ENCODE data around the gene GADD45B.
"Not testable (repeated sequence)": the region's sequence is repeated elsewhere in the genome, so short reads cannot be mapped to it uniquely, and the experiment has no call there.

GADD45B gene

DNA sequence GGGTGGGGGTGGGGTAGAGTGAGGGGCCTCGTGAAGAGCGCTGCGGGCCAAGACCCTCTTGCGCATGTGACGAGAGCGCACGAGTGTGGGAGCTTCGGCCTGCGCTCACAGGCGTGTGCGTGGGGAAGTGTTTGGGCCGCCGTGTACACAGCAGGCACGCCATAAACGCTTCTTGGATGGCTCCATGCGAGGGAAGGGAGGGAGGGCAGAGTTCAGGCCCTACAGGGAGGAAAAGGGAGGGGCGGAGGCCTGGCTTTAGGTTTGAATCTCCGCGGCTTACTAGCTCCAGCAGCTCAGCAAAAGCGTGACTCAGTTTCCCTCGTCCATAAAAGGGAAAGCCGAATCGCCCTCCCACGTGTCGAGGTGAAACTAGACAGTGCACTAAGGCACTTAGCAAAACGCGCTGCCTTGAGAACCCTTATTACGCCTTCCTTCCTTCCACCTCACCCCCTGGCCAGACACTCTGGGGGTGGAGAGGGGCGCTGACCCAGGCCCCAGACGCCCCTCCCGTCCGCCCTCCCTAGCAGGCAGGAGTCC lies 12.5 kb downstream of the GADD45B start:
- DNase-seq (ENCODE audit: low read depth) = no peak

DNA sequence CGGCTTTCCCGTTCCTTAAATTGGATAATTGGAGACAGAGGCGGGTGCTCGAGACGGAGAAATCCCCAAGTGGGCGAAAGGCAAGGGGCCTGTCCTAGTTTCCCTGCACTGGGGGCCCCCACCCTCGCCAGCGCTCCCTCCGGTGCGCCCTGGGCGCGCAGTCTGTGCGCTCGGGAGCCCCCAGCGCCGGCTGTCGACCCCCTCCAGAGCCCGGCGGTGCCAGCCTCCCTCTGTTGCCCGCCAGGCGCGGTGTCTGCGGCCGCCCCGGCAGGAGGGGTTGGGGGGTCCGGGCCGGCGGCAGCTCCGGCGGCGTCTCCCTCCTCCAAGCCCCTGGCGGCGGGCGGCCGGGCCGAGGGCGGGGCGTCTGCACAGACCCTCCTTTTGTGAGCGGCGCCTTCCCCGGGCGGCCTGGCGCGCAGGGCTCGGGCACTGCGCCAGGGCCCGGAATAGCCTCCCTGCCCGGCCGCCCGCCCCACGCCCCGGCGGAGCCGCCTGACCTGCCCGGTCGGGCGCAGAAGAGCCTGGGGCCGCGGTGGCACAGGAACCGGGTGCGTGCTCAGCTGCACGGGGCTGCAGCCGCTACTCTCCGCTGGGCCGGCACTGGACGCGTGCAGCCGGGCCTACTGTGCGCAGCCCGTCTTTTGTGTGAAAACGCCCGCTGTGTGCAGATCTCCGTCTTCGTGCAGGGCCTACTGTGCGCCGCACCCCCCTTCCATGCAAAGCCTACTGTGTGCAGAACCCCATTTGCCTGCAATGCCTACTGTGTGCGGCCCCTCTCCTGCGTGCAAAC lies 13.2 kb downstream of the GADD45B start:
- peak; percentile 58 for DNase-seq (ENCODE audit: low read depth)

DNA sequence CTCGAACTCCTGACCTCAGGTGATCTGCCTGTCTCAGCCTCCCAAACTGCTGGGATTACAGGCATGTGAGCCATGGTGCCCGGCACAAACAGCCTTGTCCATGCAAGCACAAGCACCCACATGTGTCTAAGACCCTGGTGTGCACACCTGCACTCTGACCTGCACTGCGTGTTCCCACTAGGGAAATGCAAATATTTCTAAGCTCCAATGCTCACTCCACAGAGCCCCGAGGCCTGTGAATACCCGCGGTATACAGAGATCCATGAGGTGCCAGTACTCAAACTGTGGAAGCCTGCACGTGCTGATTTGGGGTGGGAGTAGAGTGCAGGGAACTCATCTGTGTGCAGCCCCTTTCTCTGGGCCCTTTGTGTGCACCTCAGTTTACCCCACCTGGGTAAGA lies 14.7 kb downstream of the GADD45B start:
- DNase-seq (ENCODE audit: low read depth) = no peak

GRCh38 chr19:2491130-2491801 lies 15.3 kb downstream of the GADD45B start:
- DNase-seq (ENCODE audit: low read depth) = peak; percentile 95

- DNase-seq (ENCODE audit: low read depth) = no peak
These were observed 16.9 kb downstream of the GADD45B start for GRCh38 chr19:2492870-2493269.

GRCh38 chr19:2493448-2493847 lies 17.5 kb downstream of the GADD45B start:
- DNase-seq (ENCODE audit: low read depth) = not testable (repeated sequence)

DNA sequence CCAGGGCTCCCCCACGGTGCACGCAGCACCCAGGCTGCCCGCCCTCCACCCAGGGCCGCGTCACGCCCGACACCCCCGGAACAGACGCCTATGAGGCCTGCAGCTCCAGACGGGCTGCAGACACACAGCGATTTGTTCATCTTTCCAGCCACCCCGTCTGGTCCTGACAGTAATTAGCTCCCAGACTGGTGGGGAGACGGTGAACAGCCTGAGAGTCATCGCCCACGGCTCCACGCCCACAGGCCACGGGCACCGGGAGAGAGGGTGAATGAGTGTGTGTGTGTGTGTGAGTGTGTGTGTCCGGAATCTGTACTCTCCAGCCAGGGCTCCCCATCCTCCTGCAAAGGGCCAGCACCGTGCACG lies 18.1 kb downstream of the GADD45B start:
- DNase-seq (ENCODE audit: low read depth) = peak; percentile 61

DNA sequence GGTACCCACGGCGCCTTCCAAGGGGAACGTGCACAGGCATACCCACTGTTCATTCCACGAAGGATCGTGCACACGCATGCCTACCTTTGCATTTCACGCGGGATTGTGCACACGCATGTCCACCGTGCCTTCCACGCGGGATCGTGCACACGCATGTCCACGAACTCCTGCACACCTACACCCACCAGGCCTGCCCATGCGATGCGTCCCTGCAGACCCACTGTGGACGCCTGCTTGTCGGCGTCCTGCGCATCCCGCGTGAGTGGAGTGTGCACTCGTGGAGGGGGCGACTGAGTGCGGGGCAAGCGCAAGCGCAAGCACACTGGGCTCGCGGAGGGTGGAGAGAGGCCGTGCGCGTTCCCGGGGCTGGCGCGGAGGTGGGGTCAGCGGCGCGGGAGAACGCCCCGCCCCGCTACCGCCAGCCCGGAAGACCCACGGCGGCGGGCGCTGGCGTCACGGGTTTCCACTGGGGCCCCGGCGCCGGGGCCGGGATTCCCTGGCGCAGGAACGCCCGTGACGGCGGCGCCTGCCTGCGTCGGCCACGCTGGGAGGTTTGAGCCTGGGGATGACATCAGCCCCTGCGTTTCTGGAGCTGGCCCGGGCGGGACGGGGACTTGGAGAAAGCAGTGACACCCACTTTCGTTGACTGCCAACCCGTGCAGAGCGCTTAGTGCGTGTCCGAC lies 18.7 kb downstream of the GADD45B start:
- DNase-seq (ENCODE audit: low read depth) = peak; percentile 88

- DNase-seq (ENCODE audit: low read depth) = peak; percentile 91
These were observed 19.3 kb downstream of the GADD45B start for GRCh38 chr19:2495130-2495641.

- DNase-seq (ENCODE audit: low read depth) = peak; percentile 52
These were observed 19.9 kb downstream of the GADD45B start for GRCh38 chr19:2495651-2496316.

- DNase-seq (ENCODE audit: low read depth) = no peak
These were observed 21.3 kb downstream of the GADD45B start for GRCh38 chr19:2497186-2497585.

GRCh38 chr19:2500156-2500555 lies 24.2 kb downstream of the GADD45B start:
- DNase-seq (ENCODE audit: low read depth) = no peak

DNA sequence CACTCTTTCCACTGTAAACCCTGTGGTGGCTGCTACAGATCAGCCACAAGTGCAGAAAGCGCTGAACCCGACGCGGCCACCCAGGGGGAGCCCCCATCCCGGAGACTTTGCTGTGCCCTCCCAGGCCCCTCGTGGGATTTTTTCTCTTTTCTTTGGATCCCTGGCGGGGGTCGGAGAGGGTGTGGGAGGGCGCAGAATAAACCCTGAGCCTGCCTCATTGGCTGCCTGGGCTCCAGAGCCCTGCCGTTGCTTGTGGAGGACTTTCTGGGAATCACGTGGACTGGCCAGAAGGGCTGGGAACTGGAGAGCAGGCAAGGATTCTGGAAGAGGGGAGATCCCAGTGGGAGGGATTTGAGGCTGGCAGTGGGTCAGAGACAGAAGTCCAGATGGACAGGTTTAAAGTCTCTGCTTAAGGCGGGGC lies 24.9 kb downstream of the GADD45B start:
- DNase-seq (ENCODE audit: low read depth) = no peak

DNA sequence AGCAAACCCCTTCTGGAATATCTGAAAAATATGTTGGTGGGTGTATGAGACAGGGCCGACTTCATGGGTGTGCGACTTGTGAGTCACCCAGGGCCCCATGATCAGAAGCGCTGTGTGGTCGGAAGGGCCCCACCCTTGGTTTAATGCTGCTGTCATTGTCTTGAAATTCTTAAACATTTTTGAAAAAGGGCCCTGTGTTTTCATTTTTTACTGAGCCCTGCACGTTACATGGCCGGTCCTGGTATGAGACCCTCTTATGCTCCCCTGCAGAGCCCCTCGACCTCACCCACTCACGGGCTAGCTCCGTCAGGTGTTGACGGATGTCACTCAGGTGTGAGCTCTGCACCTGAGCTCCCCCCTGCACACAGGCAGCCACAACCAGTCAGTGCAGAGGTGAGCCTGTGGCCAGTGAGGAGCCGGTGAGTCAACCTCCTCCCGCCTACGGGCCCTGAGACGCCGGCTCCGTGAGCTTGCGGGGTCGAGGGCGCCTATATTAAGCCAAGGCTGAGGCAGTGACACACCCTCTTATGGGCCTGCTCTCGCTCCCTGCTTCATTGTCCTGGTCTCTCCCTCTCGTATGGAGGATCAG lies 27.7 kb downstream of the GADD45B start:
- peak; percentile 52 for DNase-seq (ENCODE audit: low read depth)

- DNase-seq (ENCODE audit: low read depth) = not testable (repeated sequence)
These were observed 30.7 kb downstream of the GADD45B start for GRCh38 chr19:2506656-2507055.

DNA sequence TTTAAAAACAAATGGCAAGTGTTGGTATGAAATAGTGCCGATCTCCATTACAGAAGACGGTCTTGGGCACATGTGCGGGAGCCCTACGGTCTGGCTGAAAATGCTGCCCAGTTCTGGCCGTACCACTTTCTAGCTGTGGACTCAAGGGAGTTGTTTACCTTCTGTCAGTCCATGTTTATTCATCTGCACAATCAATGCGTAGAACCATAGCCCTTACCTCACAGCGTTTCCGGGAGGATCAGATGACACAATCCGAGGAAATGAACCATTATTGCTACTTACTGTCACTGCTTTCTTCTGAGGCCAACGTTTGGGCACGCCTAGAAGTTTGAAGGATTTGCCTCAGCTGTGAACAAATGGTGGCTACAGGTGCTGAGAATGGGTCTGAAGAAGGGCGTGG lies 31.2 kb downstream of the GADD45B start:
- peak; percentile 78 for DNase-seq (ENCODE audit: low read depth)

- no peak for DNase-seq (ENCODE audit: low read depth)
These were observed 33.2 kb downstream of the GADD45B start for GRCh38 chr19:2509096-2509495.

GRCh38 chr19:2511570-2511969 lies 35.6 kb downstream of the GADD45B start:
- DNase-seq (ENCODE audit: low read depth) = no peak

- DNase-seq (ENCODE audit: low read depth) = no peak
These were observed 36.1 kb downstream of the GADD45B start for GRCh38 chr19:2511991-2512390.

- no peak for DNase-seq (ENCODE audit: low read depth)
These were observed 36.9 kb downstream of the GADD45B start for GRCh38 chr19:2512523-2513431.
